ENCODE measurements around the gene PTAR1. TPM values are rescaled to one million over a fixed set of nuclear protein-coding genes. Genes with fewer than 3 reads are reported as not detected.

The PTAR1 gene
- total and polyA plus RNA-seq, 3 donors from 2014 or later: 27.0 to 72.2 (median 68.8) TPM

DNA sequence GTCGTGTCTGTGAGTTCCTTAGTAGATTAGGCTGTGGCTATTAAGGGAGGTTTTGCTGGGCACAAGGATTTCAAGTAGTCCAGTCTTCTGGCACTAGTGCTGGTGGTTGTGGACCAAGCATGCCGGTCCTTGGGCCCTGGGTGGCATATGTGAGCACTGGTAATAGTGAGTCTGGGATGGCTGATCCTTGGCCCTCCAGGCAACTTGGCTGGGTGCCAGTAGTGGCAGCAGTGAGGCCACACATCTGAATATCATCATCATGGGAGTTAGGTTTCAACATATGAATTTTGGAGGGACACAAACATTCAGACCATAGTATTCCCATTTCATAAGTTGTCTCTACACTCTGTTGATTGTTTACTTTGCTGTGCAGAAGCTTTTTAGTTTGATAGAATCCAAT lies 62.3 kb downstream of the PTAR1 start:
- no peak for DNase-seq
- Histone ChIP-seq H3K36me3 (ENCODE audit: low read depth, missing control alignments) (no peaks in the 10 kb centered on the region), H3K9me3 (no peaks in the 10 kb centered on the region), H3K27me3 (no peaks in the 10 kb centered on the region), H3K4me3 (no peak overlapping the region), H3K27ac (no peak overlapping the region), H3K4me1 (no peaks in the 10 kb centered on the region)
- 88 to 96% methylated on average over 2 of the region's 2 CpGs for WGBS, 2 donors
- intact Hi-C loops (cut with DNase I; ENCODE audit: low total_unique reads): no loop called here
- TF ChIP-seq POLR2A (IDR thresholded peaks at IDR 0.05): no peak
- TF ChIP-seq, protein P1, sequence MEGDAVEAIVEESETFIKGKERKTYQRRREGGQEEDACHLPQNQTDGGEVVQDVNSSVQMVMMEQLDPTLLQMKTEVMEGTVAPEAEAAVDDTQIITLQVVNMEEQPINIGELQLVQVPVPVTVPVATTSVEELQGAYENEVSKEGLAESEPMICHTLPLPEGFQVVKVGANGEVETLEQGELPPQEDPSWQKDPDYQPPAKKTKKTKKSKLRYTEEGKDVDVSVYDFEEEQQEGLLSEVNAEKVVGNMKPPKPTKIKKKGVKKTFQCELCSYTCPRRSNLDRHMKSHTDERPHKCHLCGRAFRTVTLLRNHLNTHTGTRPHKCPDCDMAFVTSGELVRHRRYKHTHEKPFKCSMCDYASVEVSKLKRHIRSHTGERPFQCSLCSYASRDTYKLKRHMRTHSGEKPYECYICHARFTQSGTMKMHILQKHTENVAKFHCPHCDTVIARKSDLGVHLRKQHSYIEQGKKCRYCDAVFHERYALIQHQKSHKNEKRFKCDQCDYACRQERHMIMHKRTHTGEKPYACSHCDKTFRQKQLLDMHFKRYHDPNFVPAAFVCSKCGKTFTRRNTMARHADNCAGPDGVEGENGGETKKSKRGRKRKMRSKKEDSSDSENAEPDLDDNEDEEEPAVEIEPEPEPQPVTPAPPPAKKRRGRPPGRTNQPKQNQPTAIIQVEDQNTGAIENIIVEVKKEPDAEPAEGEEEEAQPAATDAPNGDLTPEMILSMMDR (IDR thresholded peaks at IDR 0.05): no peak

DNA sequence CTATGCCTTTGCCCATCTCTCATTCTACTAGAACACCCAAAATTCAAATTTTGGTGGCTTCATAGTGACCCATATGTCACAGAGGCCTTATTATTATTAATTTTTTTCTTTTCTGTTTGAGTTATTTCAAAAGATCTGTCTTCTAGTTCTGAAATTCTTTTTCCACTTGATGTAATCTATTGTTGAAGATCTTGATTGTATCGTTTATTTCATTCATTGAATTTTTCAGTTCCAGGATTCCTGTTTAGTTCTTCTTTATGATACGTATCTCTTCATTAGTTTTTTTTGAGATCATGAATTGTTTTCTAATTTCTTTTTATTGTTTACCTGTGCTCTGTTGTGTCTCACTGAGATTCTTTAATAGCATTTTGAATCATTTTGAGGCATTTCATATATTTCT lies 63.0 kb downstream of the PTAR1 start:
- Histone ChIP-seq H3K27me3 (no peaks in the 10 kb centered on the region), H3K27ac (no peak overlapping the region), H3K9me3 (no peaks in the 10 kb centered on the region), H3K4me3 (no peak overlapping the region), H3K4me1 (no peaks in the 10 kb centered on the region), H3K36me3 (ENCODE audit: low read depth, missing control alignments) (no peaks in the 10 kb centered on the region)
- DNase-seq: no peak
- intact Hi-C loops (cut with DNase I; ENCODE audit: low total_unique reads): no loop called here
- WGBS, 2 donors: 85 to 94% methylated on average over 2 of the region's 2 CpGs
- TF ChIP-seq, protein P1 (IDR thresholded peaks at IDR 0.05): no peak
- no peak for TF ChIP-seq POLR2A (IDR thresholded peaks at IDR 0.05)

DNA sequence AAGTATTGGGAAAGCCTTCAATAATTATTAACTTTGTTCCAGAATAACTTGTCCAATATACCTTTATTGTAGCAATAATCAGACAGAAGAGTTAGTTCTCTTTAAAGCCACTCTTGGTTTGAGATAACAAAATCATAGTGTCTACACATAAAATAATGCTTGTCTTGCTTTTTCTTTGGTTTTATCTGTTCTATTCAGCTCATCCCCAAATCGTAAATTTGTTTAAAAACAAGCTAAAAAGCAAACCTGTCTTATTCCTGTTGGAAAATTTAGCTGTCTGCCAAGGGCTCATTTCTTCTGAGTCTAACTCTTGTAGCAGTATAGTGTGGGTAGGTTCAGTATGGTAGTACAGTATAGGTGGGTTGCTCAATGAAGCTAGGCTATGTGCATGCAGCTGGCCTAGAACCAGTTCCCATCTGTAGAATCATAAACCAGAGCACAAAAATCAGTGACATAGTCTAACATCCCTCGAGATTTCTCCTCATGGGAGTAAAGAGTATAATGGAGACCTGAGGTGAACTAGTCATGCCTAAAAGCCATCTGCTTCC lies 69.7 kb downstream of the PTAR1 start:
- H3K9me3 ChIP-seq: no peaks in the 10 kb centered on the region
- no peaks in the 10 kb centered on the region for H3K4me1 ChIP-seq
- DNase-seq: no peak
- intact Hi-C loops (cut with DNase I; ENCODE audit: low total_unique reads): no loop called here
- H3K36me3 ChIP-seq (ENCODE audit: low read depth, missing control alignments): no peaks in the 10 kb centered on the region
- H3K4me3 ChIP-seq: no peak overlapping the region
- TF ChIP-seq, protein P1 (IDR thresholded peaks at IDR 0.05): no peak
- no peak for TF ChIP-seq POLR2A (IDR thresholded peaks at IDR 0.05)
- 67 to 81% methylated on average over 2 of the region's 2 CpGs for WGBS, 2 donors
- H3K27ac ChIP-seq: no peak overlapping the region
- no peaks in the 10 kb centered on the region for H3K27me3 ChIP-seq

DNA sequence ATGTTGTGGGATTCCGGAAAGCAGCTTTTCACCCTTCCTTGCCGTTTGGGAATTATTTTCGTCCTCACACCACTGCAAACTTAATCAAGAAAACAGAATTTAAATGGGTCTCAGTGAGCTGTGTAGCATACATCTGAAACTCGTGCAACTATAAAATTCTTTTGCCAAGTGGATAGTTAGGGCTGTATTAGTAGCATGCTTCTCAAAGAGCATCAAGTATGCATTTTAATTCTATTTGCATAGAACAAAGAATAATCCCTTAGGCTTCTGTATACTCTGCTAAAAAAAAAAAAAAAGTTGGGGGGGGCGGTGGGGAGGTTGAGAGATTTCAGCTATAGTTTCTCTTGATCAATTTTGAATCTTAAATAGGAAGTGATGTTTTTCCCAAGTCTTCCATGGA lies 75.9 kb downstream of the PTAR1 start:
- no peak for DNase-seq
- Histone ChIP-seq H3K36me3 (ENCODE audit: low read depth, missing control alignments) (no peaks in the 10 kb centered on the region), H3K4me3 (no peak overlapping the region), H3K4me1 (no peaks in the 10 kb centered on the region), H3K9me3 (no peaks in the 10 kb centered on the region), H3K27me3 (no peaks in the 10 kb centered on the region), H3K27ac (no peak overlapping the region)
- WGBS, 2 donors: 85 to 88% methylated on average over 5 of the region's 5 CpGs
- intact Hi-C loops (cut with DNase I; ENCODE audit: low total_unique reads): no loop called here
- no peak for TF ChIP-seq POLR2A (IDR thresholded peaks at IDR 0.05)
- TF ChIP-seq, protein P1 (IDR thresholded peaks at IDR 0.05): no peak

DNA sequence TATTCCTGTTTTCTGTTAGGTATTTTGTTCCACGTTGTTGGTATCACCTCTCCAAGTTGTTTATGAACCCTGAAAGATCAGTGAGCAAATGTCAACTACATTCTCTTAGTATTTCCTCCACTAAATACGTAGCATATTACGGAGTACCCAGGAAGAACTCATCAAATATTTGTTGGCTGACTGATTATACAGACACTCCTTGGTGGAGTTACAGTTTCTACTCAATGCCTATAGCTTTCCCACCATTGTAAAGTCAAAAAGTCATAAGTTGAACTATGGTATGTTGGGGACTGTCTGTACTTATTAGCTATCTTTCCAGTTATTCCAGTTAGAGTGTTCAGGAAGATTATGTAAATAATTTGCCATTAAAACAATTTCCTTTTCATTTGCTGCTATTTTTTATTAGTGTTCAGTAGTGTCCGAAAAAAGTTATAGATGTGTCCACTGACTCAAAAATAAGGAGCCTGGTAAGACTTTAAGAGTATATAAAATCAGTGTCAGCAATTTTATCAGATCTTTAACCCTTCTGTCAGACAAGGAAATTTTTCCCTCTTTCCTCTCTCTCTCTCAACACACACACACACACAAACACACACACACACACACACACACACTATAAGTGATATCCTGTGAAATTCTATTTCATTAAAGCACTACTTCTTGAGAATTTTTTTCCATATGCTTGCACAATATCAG lies 80.8 kb downstream of the PTAR1 start:
- Histone ChIP-seq H3K27me3 (no peaks in the 10 kb centered on the region), H3K4me1 (no peaks in the 10 kb centered on the region), H3K4me3 (no peak overlapping the region), H3K9me3 (no peaks in the 10 kb centered on the region), H3K27ac (no peak overlapping the region), H3K36me3 (ENCODE audit: low read depth, missing control alignments) (no peaks in the 10 kb centered on the region)
- intact Hi-C loops (cut with DNase I; ENCODE audit: low total_unique reads): no loop called here
- TF ChIP-seq, protein P1 (IDR thresholded peaks at IDR 0.05): no peak
- TF ChIP-seq POLR2A (IDR thresholded peaks at IDR 0.05): no peak
- no peak for DNase-seq
- 86% methylated on average over 4 of the region's 4 CpGs for WGBS, 2 donors
